Transverse colon (tissue), 4 donors: ENCODE measurements around the gene PIGN. TPM values are rescaled to one million over a fixed set of nuclear protein-coding genes. Genes with fewer than 3 reads are reported as not detected.

ENCODE experiments used
- DNase-seq: peaks from one replicate; pipeline ENCODE4 v3.0.0-alpha.2; 2019
- H3K27ac ChIP-seq, 4 donors: fragments of 200-600 bp; sonication (generic); 2 replicates each; pipeline ENCODE4 v1.5.1; 2016 to 2018; ENCODE audit warnings: inconsistent platforms in 4 of 4
- H3K27me3 ChIP-seq: fragments of 200-600 bp; sonication (generic); 2 replicates; pipeline ENCODE4 v1.5.1; 2017; ENCODE audit warnings: inconsistent platforms
- H3K36me3 ChIP-seq, 4 donors: fragments of 200-600 bp; sonication (generic); 2 replicates each; pipeline ENCODE4 v1.5.1; 2017 to 2019; ENCODE audit warnings: inconsistent platforms in 4 of 4
- H3K4me1 ChIP-seq, 4 donors: fragments of 200-600 bp; sonication (generic); 2 replicates each; pipeline ENCODE4 v1.5.1; 2017 to 2020; ENCODE audit warnings: inconsistent platforms in 4 of 4
- H3K4me3 ChIP-seq, 4 donors: fragments of 200-600 bp; sonication (generic); 1 replicate in 1 of 4; 2 replicates in 3 of 4; pipeline versions ENCODE4 v1.5.1 to v1.6.1; 2017 to 2019; ENCODE audit warnings: inconsistent platforms in 4 of 4
- H3K9me3 ChIP-seq, 2 donors: fragments of 200-600 bp; sonication (generic); 2 replicates each; pipeline ENCODE4 v1.5.1; 2017 to 2019; ENCODE audit warnings: inconsistent platforms in 2 of 2
- CTCF ChIP-seq, 5 experiments: fragments of 200-600 bp in 3 of 5; fragments of 450-650 bp in 2 of 5; sonication (generic) in 3 of 5; IDR thresholded peaks; 1 replicate in 2 of 5; 2 replicates in 3 of 5; pipeline ENCODE4 v1.5.1; 2016 to 2017; ENCODE audit warnings: antibody characterized with exemption in 5 of 5, inconsistent platforms in 3 of 5, mild to moderate bottlenecking in 2 of 5, moderate library complexity in 1 of 5
- EP300 ChIP-seq: sonication (generic); formaldehyde crosslinking; IDR thresholded peaks from one replicate; pipeline ENCODE4 v1.6.1; 2017; ENCODE audit warnings: antibody characterized with exemption, low read depth
- POLR2A ChIP-seq: fragments of 450-650 bp; IDR thresholded peaks from one replicate; pipeline ENCODE4 v1.6.1; 2016; ENCODE audit warnings: antibody characterized with exemption, mild to moderate bottlenecking, moderate library complexity
- POLR2AphosphoS5 ChIP-seq, 3 donors: sonication (generic); formaldehyde crosslinking; IDR thresholded peaks; one replicate each; pipeline ENCODE4 v1.6.1; 2016; ENCODE audit warnings: antibody characterized with exemption in 3 of 3
- WGBS, 2 donors: methylation state at CpG; one replicate each; pipeline ENCODE4 v1.1.5; 2018; ENCODE audit warnings: low coverage in 1 of 2; 5-methylcytosine and 5-hydroxymethylcytosine counted together
- in situ Hi-C, 4 donors: fragments of 200-750 bp; cut with MboI; loops; one replicate each; pipeline versions ENCODE4 v1.15.0 to v1.15.1; 2017; ENCODE audit warnings: low sequenced_read_pairs in 3 of 4, low pct_ligation_motif_present in 1 of 4, low pct_unique_long_range_greater_than_20kb in 1 of 4
- intact Hi-C: fragments of 100-400 bp; cut with DNase I; formaldehyde crosslinking; loops from one replicate; pipeline ENCODE4 v1.15.1; 2023; ENCODE audit warnings: low total_unique reads
- total RNA-seq, 4 donors: library from RNA; depleted of rRNA; stranded (reverse); fragments of >200 nt; gene quantifications; one replicate each; pipeline ENCODE4 v1.1.0, GENCODE V29; 2016

The PIGN gene
- total RNA-seq, 4 donors from 2014 or later, result 15.3 to 105 (median 42.3) TPM

DNA sequence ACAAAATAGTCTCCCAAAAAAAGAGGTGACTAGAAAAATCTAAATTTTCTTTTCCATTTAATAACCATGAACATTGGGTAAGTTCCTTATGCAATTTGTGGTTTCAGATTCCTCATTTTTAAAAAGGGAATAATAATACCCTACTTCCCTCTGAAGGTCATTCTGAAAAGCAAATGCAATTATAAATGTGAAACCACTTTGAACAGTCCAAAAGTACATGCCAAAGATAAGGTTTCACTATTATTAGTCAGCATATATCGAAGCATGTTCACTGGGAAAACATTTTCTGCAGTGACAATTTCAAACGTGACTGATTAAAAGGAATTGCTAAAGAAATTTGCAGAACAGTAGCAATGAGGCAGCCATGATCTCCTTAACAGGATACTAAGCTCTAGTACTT lies 193.9 kb downstream of the PIGN start:
- no peaks in the 10 kb centered on the region for H3K36me3 ChIP-seq
- H3K27ac ChIP-seq, result no peak overlapping the region
- H3K27me3 ChIP-seq, result no peaks in the 10 kb centered on the region
- H3K4me3 ChIP-seq, result no peak overlapping the region
- no peak for DNase-seq
- no peak for TF ChIP-seq EP300
- no peak for TF ChIP-seq POLR2A
- TF ChIP-seq POLR2AphosphoS5 (IDR thresholded peaks at IDR 0.05), result no peak
- TF ChIP-seq CTCF (IDR thresholded peaks at IDR 0.05), result no peak
- peaks cover 0 to 10% (median 0%) of the 10 kb centered on the region in 4 donors for H3K4me1 ChIP-seq
- intact Hi-C loops (no loop called here), in situ Hi-C loops (no loop called here)
- no peaks in the 10 kb centered on the region for H3K9me3 ChIP-seq
- 0 to 6% methylated on average over 2 of the region's 2 CpGs for WGBS, 2 donors

DNA sequence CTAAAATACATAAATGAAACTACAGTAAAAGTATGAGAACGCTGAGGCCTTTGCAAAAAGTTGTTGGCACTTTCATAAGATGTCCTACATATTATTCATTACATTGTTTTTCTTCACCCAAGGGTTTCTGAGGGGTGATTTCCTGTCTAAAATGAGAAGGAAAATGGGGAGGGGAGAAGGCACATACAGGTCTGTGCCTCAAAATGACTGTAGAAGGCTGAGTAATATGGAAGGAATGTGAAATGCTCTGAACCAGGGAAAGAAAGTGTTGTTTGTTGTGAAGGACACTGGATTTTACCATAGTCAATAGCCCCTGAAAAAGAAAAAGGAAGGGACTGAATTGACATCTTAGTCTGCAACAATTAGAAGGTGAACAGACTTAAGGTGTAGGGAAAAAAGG lies 194.6 kb downstream of the PIGN start:
- intact Hi-C loops (no loop called here), in situ Hi-C loops (no loop called here)
- TF ChIP-seq CTCF (IDR thresholded peaks at IDR 0.05), result no peak
- TF ChIP-seq EP300, result no peak
- no peak for TF ChIP-seq POLR2A
- TF ChIP-seq POLR2AphosphoS5 (IDR thresholded peaks at IDR 0.05), result no peak
- no peak for DNase-seq
- Histone ChIP-seq H3K27me3 (no peaks in the 10 kb centered on the region), H3K9me3 (no peaks in the 10 kb centered on the region), H3K4me3 (no peak overlapping the region), H3K4me1 (peaks cover 0 to 10% (median 0%) of the 10 kb centered on the region in 4 donors), H3K27ac (no peak overlapping the region), H3K36me3 (no peaks in the 10 kb centered on the region)
- 62 to 63% methylated on average over 1 of the region's 1 CpG for WGBS, 2 donors

DNA sequence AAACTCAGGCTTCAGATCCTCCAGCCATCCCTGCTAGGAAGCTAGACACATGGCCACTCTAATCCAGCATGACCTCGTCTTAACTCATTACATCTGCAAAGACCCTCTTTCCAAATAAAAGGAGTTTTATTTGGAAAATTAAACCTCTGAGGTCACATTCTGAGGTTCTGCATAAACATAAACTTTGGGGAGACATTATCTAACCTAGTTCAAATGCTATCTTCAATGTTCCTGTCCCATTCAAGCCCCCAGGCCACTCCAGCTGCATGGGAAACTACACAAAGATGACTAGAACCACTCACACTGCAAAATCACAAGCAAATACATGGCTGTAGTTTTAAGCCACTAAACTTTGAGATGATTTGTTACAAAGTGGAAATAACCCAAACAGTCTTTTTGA lies 195.0 kb downstream of the PIGN start:
- in situ Hi-C loops, result no loop called here
- Histone ChIP-seq H3K27ac (no peak overlapping the region), H3K9me3 (no peaks in the 10 kb centered on the region), H3K4me1 (peaks cover 0 to 10% (median 0%) of the 10 kb centered on the region in 4 donors), H3K4me3 (no peak overlapping the region), H3K27me3 (no peaks in the 10 kb centered on the region), H3K36me3 (no peaks in the 10 kb centered on the region)
- WGBS, 2 donors, result 100% methylated on average over 1 of the region's 1 CpG
- intact Hi-C loops, result no loop called here
- no peak for DNase-seq
- TF ChIP-seq POLR2A, result no peak
- TF ChIP-seq CTCF (IDR thresholded peaks at IDR 0.05), result no peak
- TF ChIP-seq POLR2AphosphoS5 (IDR thresholded peaks at IDR 0.05), result no peak
- no peak for TF ChIP-seq EP300

GRCh38 chr18:61991201-61991600 lies 195.7 kb downstream of the PIGN start:
- in situ Hi-C loops (no loop called here), intact Hi-C loops (no loop called here)
- no peaks in the 10 kb centered on the region for H3K27me3 ChIP-seq
- WGBS, 2 donors, result 79% methylated on average over 3 of the region's 3 CpGs; no CpG with 5 or more reads in 1 of the 2 donors
- TF ChIP-seq EP300, result no peak
- DNase-seq, result no peak
- no peak overlapping the region for H3K4me3 ChIP-seq
- H3K4me1 ChIP-seq, result peaks cover 0 to 10% (median 0%) of the 10 kb centered on the region in 4 donors
- H3K36me3 ChIP-seq, result no peaks in the 10 kb centered on the region
- H3K27ac ChIP-seq, result no peak overlapping the region
- H3K9me3 ChIP-seq, result no peaks in the 10 kb centered on the region

Other genes starting within 250 kb of the PIGN start
- 100 to 1,000 TPM in 1 of 4 donors, 10 to 100 TPM in 3; 37.0 to 117 (median 68.7) TPM for gene RELCH, start 199 bp upstream of the PIGN start, total RNA-seq
- gene TNFRSF11A, start 138.3 kb upstream of the PIGN start, total RNA-seq, result 10 to 100 TPM; 23.9 to 59.9 (median 31.6) TPM